Activated naive CD4-positive, alpha-beta T cell treated with anti-CD3 and anti-CD28 coated beads for 36 hours (primary cell): ENCODE data around the gene RPS6KL1. TPM values are rescaled to one million over a fixed set of nuclear protein-coding genes. Genes with fewer than 3 reads are reported as not detected.

Experiments
- CTCF ChIA-PET: fragments of 350-600 bp; sonication (Branson Sonifier 250); formaldehyde crosslinking; loops from one replicate; lab custom pipeline; 2021; ENCODE audit warnings: antibody characterized with exemption; lab: Charles Lee
- DNase-seq: peaks from one replicate; pipeline ENCODE4 v3.0.0-alpha.2; 2020
- H3K27ac Mint-ChIP-seq: one replicate; pipeline ENCODE4 v1.8.0; 2021; ENCODE audit warnings: mild to moderate bottlenecking, mixed read lengths
- H3K27me3 Mint-ChIP-seq: one replicate; pipeline ENCODE4 v1.8.0; 2021; ENCODE audit warnings: low read depth, mixed read lengths
- H3K36me3 Mint-ChIP-seq: one replicate; pipeline ENCODE4 v1.8.0; 2021; ENCODE audit warnings: low read depth, mixed read lengths
- H3K4me1 Mint-ChIP-seq: one replicate; pipeline ENCODE4 v1.8.0; 2021; ENCODE audit warnings: low read depth, mixed read lengths
- H3K4me3 Mint-ChIP-seq: one replicate; pipeline ENCODE4 v1.8.0; 2021; ENCODE audit warnings: mild to moderate bottlenecking, moderate library complexity, mixed read lengths
- H3K9me3 Mint-ChIP-seq: one replicate; pipeline ENCODE4 v1.8.0; 2021; ENCODE audit warnings: mixed read lengths
- intact Hi-C: fragments of 100-400 bp; cut with micrococcal nuclease; formaldehyde crosslinking; loops from one replicate; pipeline ENCODE4 v1.15.1; 2023
- total RNA-seq, 2 experiments: library from RNA; stranded (reverse); gene quantifications; one replicate each; pipeline ENCODE4 v1.2.3, GENCODE V29; 2021

The RPS6KL1 gene
- total RNA-seq, 2 experiments from 2014 or later, result 4.5 to 6.8 TPM

- no peak overlapping the region for H3K4me3 Mint-ChIP-seq
- peaks cover 17% of the 10 kb centered on the region for H3K4me1 Mint-ChIP-seq
- DNase-seq, result no peak
- H3K36me3 Mint-ChIP-seq, result no peaks in the 10 kb centered on the region
- intact Hi-C loops, result no loop called here
- H3K27ac Mint-ChIP-seq, result no peak overlapping the region
- CTCF ChIA-PET, result interaction anchor here (0.6 to 15.1 kb wide), 10 partner anchors 14 to 232 kb away, joined by 3 to 379 read pairs (median 4); no protein-coding TSS in a partner anchor
- no peaks in the 10 kb centered on the region for H3K27me3 Mint-ChIP-seq
- H3K9me3 Mint-ChIP-seq, result no peaks in the 10 kb centered on the region
These were observed 66.7 kb downstream of the RPS6KL1 start for GRCh38 chr14:74856366-74856765.

GRCh38 chr14:74855945-74856344 is 67.1 kb downstream of the RPS6KL1 start:
- intact Hi-C loops, result no loop called here
- DNase-seq, result no peak
- CTCF ChIA-PET, result interaction anchor here (0.6 to 15.1 kb wide), 7 partner anchors 14 to 233 kb away, joined by 3 to 379 read pairs (median 4); no protein-coding TSS in a partner anchor
- Mint-ChIP-seq H3K36me3 (no peaks in the 10 kb centered on the region), H3K27me3 (no peaks in the 10 kb centered on the region), H3K4me1 (peaks cover 19% of the 10 kb centered on the region), H3K9me3 (no peaks in the 10 kb centered on the region), H3K4me3 (no peak overlapping the region), H3K27ac (no peak overlapping the region)

GRCh38 chr14:74855021-74855420 is 68.0 kb downstream of the RPS6KL1 start:
- no peak overlapping the region for H3K27ac Mint-ChIP-seq
- H3K4me3 Mint-ChIP-seq, result no peak overlapping the region
- H3K36me3 Mint-ChIP-seq, result no peaks in the 10 kb centered on the region
- CTCF ChIA-PET, result interaction anchor here (0.7 to 15.1 kb wide), 8 partner anchors 13 to 246 kb away, joined by 3 to 379 read pairs (median 4); no protein-coding TSS in a partner anchor
- no peak for DNase-seq
- peaks cover 17% of the 10 kb centered on the region for H3K4me1 Mint-ChIP-seq
- H3K9me3 Mint-ChIP-seq, result no peaks in the 10 kb centered on the region
- intact Hi-C loops, result no loop called here
- no peaks in the 10 kb centered on the region for H3K27me3 Mint-ChIP-seq

Other genes with a start within 250 kb of the RPS6KL1 start
- gene AREL1, start 210.2 kb downstream of the RPS6KL1 start, total RNA-seq, result 10 to 100 TPM; 29.1 to 29.5 TPM
- gene FCF1, start 210.1 kb downstream of the RPS6KL1 start, total RNA-seq, result 10 to 100 TPM; 83.8 to 87.5 TPM
- gene YLPM1, start 159.9 kb downstream of the RPS6KL1 start, total RNA-seq, result 10 to 100 TPM; 46.5 to 47.0 TPM
- under 1 TPM; 0.07 to 0.41 TPM for gene PROX2, start 47.1 kb downstream of the RPS6KL1 start, total RNA-seq
- 100 to 1,000 TPM; 126 to 132 TPM for gene DLST, start 41.3 kb downstream of the RPS6KL1 start, total RNA-seq
- under 1 TPM in 1 of 2 experiments, not detected in 1; 0.10 TPM for gene PGF, start 32.3 kb upstream of the RPS6KL1 start, total RNA-seq
- gene EIF2B2, start 79.7 kb upstream of the RPS6KL1 start, total RNA-seq, result 10 to 100 TPM; 64.8 to 65.4 TPM
- gene MLH3, start 128.2 kb upstream of the RPS6KL1 start, total RNA-seq, result 10 to 100 TPM; 17.3 to 18.5 TPM
- gene ACYP1, start 140.8 kb upstream of the RPS6KL1 start, total RNA-seq, result 10 to 100 TPM; 46.3 to 50.5 TPM
- gene ZC2HC1C, start 146.4 kb upstream of the RPS6KL1 start, total RNA-seq, result under 1 TPM; 0.64 to 0.86 TPM
- 10 to 100 TPM; 53.5 to 55.6 TPM for gene NEK9, start 203.8 kb upstream of the RPS6KL1 start, total RNA-seq